Inflammatory macrophage (primary cell): ENCODE measurements around the gene TIGD2.
A peak's percentile ranks its signal among the peaks of the same experiment; 100 is the strongest.

Experiments used
- DNase-seq, 2 donors: peaks; one replicate each; pipeline ENCODE4 v3.0.0-alpha.2; 2020 to 2022
- total RNA-seq, 18 experiments: gene quantifications; one replicate each; lab custom pipeline; 2026; ENCODE audit warnings: mixed read lengths in 6 of 18, inconsistent platforms in 2 of 18; lab: John Stamatoyannopoulos, UW

The TIGD2 gene
- total RNA-seq: 0.24 to 14.2 (median 7.3) reads per million in 18 experiments

GRCh38 chr4:89110986-89111832, at the start of gene TIGD2:
TSS of gene TIGD2 (plus strand) at chr4:89111533. CDS start at chr4:89112975, 1,442 bp downstream.
- peak; percentile 90 to 94 for DNase-seq

DNA sequence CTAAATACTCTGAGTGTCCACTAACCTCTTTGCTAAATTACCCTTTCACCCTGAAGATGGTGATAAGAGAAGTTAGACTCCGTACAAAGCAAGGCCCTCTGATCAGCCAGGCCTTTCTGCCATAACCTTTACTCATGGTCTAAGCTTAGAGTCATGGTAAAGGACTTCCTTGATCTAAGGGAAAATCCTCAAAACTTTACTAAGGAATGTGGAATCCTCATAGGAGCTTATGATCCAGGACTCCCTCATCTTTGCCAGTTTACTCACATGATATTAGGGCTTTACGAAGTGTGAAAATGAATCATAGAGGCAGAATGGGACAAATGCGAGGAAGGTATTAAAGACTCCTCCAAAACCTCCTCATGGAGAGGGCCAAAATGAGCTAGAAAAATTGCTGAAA, 46.5 kb upstream of the TIGD2 start:
- DNase-seq: no peak

- DNase-seq: no peak
Observed at GRCh38 chr4:89067417-89067816, 43.9 kb upstream of the TIGD2 start.

DNA sequence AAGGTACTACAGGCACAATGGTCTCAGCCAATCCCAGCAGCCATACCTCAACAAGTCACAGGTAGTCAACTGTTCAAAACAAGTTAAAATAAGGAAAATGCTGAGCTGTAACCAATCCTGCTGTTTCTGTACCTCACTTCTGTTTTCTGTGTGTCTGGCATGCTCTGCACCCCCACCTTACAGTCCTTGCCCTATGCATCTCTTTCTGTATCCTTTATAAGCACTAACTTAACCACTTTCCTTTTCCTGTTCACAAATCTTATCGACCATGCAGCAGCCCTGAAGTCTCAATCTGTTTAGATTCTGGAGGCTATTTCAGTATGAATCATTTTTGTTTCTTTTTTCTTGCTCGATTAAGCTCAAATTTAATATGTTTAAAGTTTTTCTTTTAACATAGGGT, 41.9 kb upstream of the TIGD2 start:
- no peak for DNase-seq

- no peak for DNase-seq
Observed at GRCh38 chr4:89070041-89070440, 41.3 kb upstream of the TIGD2 start.

- no peak for DNase-seq
Observed at GRCh38 chr4:89071311-89071710, 40.0 kb upstream of the TIGD2 start.

GRCh38 chr4:89072921-89073320, 38.4 kb upstream of the TIGD2 start:
- no peak for DNase-seq

DNA sequence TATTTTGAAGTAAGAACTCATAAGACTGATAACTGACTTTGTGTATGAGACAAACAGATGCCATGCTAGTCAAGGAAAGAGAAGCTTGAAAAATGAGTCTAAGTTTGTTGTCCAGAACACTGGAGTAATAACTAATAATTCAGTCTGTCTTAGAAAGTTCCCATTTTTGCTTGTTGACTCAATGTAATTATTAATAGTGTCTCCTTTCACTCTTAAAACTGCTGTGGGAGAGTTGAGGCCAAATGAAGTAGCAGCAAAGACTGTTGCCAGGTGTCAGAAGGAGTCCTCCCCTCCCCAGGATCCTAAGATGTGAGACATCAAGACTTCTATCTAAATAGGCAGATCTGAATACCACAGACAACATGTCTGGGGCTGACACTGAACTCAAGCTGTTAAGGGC, 33.6 kb upstream of the TIGD2 start:
- peak in 1 of 2 donors; percentile 3 for DNase-seq

DNA sequence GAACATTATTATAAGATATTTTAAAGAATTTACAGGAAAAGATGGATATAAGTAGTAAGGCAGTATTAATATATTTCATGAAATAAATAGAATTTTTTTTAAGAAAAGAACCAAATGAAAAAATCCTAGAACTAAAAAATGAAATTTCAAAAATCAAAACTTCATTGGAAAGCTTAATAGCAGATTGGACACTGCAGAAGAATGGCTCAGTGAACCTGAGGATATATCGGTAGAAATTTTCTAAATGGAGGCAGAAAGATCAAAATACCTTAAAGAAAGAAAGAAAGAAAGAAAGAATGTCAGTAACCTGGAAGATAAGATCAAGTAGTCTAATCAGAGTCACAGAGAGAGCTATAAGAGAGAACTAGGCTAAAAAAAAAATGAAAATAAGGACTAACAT, 33.0 kb upstream of the TIGD2 start:
- DNase-seq: no peak

DNA sequence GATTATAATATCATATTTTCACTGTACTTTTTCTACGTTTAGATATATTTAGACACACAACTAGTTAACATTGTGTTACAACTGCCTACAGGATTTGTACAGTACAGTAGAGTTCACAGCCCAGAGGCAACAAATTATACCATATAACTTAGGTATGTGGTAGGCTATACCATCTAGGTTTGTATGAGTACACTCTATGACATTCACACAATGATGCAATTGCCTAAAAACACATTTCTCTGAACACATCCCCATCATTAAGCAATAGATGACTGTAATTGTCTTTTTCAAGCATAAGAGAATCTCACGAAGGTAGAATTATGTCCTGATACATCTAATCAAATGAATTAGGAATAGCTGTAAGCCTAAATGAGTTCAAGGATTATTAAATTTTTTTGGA, 12.3 kb upstream of the TIGD2 start:
- peak in 1 of 2 donors; percentile 24 for DNase-seq

DNA sequence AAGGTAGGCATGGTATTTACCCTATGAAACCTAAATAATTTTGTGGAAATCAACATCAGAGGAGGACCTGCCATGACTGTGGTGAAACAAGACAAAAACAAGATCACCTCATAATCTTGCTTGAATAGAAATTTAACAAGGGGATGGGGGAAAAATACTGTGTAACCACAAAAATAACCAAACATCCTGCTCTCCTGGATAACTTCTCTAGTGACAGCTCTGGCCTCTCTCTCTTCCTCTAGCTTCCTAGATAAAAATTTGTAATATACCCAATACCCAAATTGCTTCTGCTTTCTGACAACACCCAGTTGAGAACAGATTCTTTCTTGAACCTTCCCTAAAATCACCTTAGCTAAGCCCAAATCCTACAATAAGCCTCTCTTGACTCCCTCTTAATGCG, 11.9 kb upstream of the TIGD2 start:
- no peak for DNase-seq

- DNase-seq: no peak
Observed at GRCh38 chr4:89100853-89101252, 10.5 kb upstream of the TIGD2 start.

- DNase-seq: peak in 1 of 2 donors; percentile 24
Observed at GRCh38 chr4:89101256-89102161, 9.8 kb upstream of the TIGD2 start.

GRCh38 chr4:89105726-89106125, 5.6 kb upstream of the TIGD2 start:
- no peak for DNase-seq

GRCh38 chr4:89108091-89108490, 3.2 kb upstream of the TIGD2 start:
- DNase-seq: no peak

GRCh38 chr4:89109841-89110540, 1.3 kb upstream of the TIGD2 start:
- no peak for DNase-seq

DNA sequence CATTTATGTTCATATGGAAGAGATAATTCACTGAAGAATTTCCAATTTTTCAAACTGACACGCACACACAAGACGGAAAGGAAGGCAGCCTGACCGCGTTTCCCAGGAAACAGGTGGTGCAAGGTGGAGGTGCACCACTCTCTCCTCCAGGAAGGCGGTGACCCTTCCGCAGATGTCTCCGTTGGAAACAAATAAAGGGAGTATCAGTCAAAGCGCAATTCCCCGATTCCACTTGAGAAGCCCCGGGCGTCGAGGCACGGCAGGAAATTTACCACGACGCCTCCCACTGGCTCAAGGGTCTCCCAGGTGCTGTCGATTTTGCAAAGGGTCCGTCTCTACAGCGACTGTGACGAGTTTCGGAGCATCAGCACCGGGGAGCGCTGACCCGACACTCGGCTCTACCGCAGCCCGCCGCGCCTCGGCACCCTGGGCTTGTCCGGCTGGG, 770 bp upstream of the TIGD2 start:
- no peak for DNase-seq

DNA sequence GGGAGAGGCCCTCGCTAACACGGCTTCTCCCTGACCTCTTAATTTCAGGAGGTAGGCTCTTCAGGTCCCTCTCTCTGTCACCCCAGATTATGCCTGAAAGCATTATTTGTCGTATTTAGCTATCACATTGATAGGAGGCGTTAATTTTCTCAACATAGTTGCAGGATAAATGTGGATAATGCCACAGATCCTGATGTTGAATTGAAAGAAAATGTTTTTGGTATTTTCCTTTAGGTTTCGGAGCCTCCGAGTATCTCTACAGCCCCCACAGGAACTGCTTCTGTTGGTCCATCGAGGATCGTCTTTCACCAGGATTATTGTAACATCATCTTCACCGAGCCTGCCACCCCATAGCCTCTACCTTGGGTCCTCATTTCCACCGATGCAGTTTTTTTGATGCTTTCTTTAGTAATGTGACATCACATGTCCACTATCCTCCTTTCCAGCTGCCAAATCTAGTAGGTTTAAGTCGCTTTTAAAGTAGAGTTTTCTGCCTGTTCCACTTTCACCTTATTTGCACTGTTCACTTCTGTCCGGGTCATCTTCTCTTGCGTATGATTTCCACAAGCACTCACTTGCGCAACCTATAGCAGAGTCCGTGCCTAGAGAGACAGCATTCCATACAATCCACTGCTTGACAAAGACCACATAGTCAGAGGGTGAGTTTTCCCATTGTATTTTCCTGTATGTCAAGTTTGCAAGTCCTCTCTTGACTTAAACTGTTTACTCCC, 665 bp downstream of the TIGD2 start:
- DNase-seq: peak; percentile 41 to 48

- no peak for DNase-seq
Observed at GRCh38 chr4:89113415-89113814, 2.1 kb downstream of the TIGD2 start.

GRCh38 chr4:89114100-89114499, 2.8 kb downstream of the TIGD2 start:
- no peak for DNase-seq

GRCh38 chr4:89117115-89117514, 5.8 kb downstream of the TIGD2 start:
- no peak for DNase-seq

DNA sequence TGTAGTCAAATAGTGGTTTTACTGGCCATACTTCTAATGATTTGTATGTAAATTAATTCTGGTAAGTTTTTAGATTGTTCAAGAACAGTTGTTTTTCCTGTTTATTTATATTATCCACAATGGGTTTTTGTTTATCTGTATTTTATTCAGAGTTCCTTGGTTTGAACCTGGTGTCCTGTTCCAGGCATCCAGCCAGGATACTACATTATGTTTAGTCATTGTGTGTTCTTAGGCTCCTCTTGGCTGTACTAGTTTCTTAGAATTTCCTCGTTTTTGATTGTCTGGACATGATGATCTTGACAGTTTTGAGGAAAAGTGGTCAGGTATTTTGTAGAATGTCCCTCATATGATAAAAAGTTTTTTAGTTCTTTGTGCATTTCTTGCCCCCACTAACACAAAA, 7.8 kb downstream of the TIGD2 start:
- no peak for DNase-seq
